A673 (cell line): Measurements from ENCODE around the gene CNFN. TPM values are rescaled to one million over a fixed set of nuclear protein-coding genes. Genes with fewer than 3 reads are reported as not detected.
A peak's percentile ranks its signal among the peaks of the same experiment; 100 is the strongest.

ENCODE experiments used
- BruUV-seq: library from RNA; stranded (reverse); fragments of 400-500 nt; replicated peaks from 2 replicates; lab custom pipeline; 2021; lab: Mats Ljungman, UMichigan
- CTCF ChIA-PET: fragments of 300-600 bp; sonication (Branson Sonifier 250); formaldehyde crosslinking; loops from one replicate; lab custom pipeline; 2022; ENCODE audit warnings: antibody characterized with exemption; lab: Charles Lee
- POLR2A ChIA-PET: fragments of 300-600 bp; sonication (Branson Sonifier 250); formaldehyde crosslinking; loops from one replicate; lab custom pipeline; 2022; ENCODE audit warnings: antibody characterized with exemption; ENCODE audit not compliant: low non-redundant PET; lab: Charles Lee
- DNase-seq: peaks from one replicate; pipeline ENCODE4 v3.0.0-alpha.2; 2015; ENCODE audit warnings: low spot score
- H3K27ac ChIP-seq: fragments of 200-600 bp; sonication (generic); 2 replicates; pipeline ENCODE4 v1.5.1; 2016; ENCODE audit warnings: mixed run types, low read depth, mild to moderate bottlenecking, mixed read lengths, antibody characterized with exemption, low read length; ENCODE audit not compliant: poor library complexity, severe bottlenecking
- H3K27me3 ChIP-seq: fragments of 200-600 bp; sonication (generic); replicated peaks from 2 replicates; pipeline ENCODE4 v1.6.1; 2017; ENCODE audit warnings: mixed run types, low read depth, mild to moderate bottlenecking, mixed read lengths, antibody characterized with exemption, low read length; ENCODE audit not compliant: insufficient read depth, poor library complexity
- H3K36me3 ChIP-seq: fragments of 200-600 bp; sonication (generic); 2 replicates; pipeline ENCODE4 v1.6.1; 2016; ENCODE audit warnings: mixed run types, mild to moderate bottlenecking, mixed read lengths, antibody characterized with exemption, low read length; ENCODE audit not compliant: insufficient read depth, poor library complexity, severe bottlenecking
- H3K4me1 ChIP-seq: fragments of 200-600 bp; sonication (generic); 2 replicates; pipeline ENCODE4 v1.6.1; 2017; ENCODE audit warnings: mixed run types, mild to moderate bottlenecking, mixed read lengths, antibody characterized with exemption, low read length; ENCODE audit not compliant: insufficient read depth, poor library complexity, severe bottlenecking
- H3K4me3 ChIP-seq: fragments of 200-600 bp; sonication (generic); 2 replicates; pipeline ENCODE4 v1.5.1; 2016; ENCODE audit warnings: low read depth, mixed run types, mild to moderate bottlenecking, mixed read lengths, low read length; ENCODE audit not compliant: poor library complexity, severe bottlenecking
- H3K9me3 ChIP-seq: fragments of 200-600 bp; sonication (generic); 2 replicates; pipeline ENCODE4 v1.6.1; 2016; ENCODE audit warnings: mixed run types, low read depth, mild to moderate bottlenecking, mixed read lengths, antibody characterized with exemption, low read length; ENCODE audit not compliant: poor library complexity, severe bottlenecking
- EZH2 ChIP-seq: fragments of 200-600 bp; sonication (generic); IDR thresholded peaks from 2 replicates; pipeline ENCODE4 v1.6.1; 2017; ENCODE audit warnings: borderline replicate concordance, low read depth, mild to moderate bottlenecking, mixed read lengths, antibody characterized with exemption, low read length; ENCODE audit not compliant: poor library complexity, severe bottlenecking
- intact Hi-C: fragments of 100-400 bp; cut with micrococcal nuclease; formaldehyde crosslinking; loops from one replicate; pipeline ENCODE4 v1.10.0; 2022; ENCODE audit not compliant: unreplicated experiment
- total RNA-seq: library from RNA; stranded (reverse); gene quantifications from 2 replicates; pipeline ENCODE4 v1.2.3, GENCODE V29; 2021
- TF ChIP-seq, protein P1 (sequence below): fragments of 300-800, 200-600 bp; sonication (generic); conservative IDR thresholded peaks from 2 replicates; pipeline ENCODE4 v1.5.1; 2017; ENCODE audit warnings: low read depth, mild to moderate bottlenecking, antibody characterized with exemption, low read length, moderate library complexity, mixed read lengths

The CNFN gene
- total RNA-seq, 1 experiment from 2014 or later, result not detected

DNA sequence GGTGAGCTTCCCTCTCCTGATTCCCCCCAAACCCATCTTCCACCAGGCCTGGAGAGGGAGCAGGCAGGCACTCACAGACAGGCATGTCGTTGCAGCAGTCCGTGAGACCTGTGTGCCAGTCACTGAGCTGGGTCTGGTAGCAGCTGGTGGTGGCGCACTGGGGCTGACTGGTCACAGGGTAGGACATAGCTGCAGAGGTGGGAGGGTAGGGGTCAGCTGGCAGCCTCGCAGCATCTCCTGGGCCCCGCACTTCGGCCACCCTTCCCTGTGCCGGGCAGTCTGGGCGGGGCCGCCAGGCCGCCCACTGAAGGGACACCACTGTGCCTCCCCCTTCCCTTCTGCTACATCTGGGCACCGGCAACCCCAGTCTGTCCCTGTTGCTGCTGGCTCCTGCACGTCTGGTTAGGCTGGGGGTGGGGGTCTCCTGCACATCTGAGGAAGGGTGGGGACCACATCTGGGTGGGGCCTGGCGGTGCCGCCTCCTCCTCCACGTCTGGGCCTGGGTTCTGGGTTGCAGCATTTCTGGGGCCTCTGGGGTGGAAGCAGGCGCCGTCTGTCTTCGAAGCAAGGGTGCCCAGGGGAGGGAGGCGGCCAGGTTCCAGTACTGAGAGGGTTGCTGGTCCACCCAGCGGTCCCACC is 1.1 kb downstream of the CNFN start:
- intact Hi-C loops, result no loop called here
- Histone ChIP-seq H3K27ac (no peak overlapping the region), H3K27me3 (peaks cover 28% of the 10 kb centered on the region), H3K36me3 (no peaks in the 10 kb centered on the region), H3K4me3 (no peak overlapping the region), H3K4me1 (peaks cover 3% of the 10 kb centered on the region), H3K9me3 (no peaks in the 10 kb centered on the region)
- no peak for DNase-seq
- TF ChIP-seq EZH2, result no peak
- TF ChIP-seq, protein P1, sequence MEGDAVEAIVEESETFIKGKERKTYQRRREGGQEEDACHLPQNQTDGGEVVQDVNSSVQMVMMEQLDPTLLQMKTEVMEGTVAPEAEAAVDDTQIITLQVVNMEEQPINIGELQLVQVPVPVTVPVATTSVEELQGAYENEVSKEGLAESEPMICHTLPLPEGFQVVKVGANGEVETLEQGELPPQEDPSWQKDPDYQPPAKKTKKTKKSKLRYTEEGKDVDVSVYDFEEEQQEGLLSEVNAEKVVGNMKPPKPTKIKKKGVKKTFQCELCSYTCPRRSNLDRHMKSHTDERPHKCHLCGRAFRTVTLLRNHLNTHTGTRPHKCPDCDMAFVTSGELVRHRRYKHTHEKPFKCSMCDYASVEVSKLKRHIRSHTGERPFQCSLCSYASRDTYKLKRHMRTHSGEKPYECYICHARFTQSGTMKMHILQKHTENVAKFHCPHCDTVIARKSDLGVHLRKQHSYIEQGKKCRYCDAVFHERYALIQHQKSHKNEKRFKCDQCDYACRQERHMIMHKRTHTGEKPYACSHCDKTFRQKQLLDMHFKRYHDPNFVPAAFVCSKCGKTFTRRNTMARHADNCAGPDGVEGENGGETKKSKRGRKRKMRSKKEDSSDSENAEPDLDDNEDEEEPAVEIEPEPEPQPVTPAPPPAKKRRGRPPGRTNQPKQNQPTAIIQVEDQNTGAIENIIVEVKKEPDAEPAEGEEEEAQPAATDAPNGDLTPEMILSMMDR, result no peak
- POLR2A ChIA-PET, result no interaction called here
- BruUV-seq, result no TSS peak
- CTCF ChIA-PET, result no interaction called here

DNA sequence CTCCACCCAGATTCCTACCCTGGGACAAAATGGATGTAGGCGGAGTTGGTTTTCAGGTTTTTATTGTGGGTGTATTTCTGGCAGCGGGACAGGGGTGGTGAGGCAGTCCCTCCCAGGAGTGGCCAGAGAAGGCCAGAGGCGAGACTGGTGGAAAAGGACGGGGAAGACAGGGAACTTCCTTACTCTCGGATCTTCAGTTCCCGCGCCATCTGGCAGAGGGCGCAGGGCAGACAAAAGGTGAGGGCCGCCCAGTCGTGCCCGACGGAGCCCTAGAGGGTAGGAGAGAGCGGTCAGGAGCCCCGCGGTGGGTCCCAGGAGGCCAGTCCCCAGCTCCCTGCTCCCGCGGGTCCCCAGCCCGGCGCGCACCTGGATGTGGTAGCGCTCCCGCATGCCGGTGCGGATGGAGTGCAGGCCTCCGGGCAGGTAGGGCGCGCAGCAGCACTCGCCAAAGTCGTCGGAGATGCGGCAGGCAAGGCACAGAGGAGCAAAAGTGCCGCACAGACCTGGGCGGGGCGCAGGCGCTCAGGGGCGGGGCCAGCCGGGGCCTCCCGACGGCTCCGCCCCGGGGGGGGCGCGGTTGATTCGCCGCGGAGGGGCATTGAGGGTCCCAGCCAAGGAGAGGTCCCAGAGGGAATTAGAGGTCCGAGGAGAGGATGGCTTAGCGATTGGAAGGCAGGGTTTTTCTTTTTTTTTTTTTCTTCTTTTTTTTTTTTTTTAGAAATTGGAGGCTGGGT is 3.0 kb downstream of the CNFN start:
- POLR2A ChIA-PET, result no interaction called here
- CTCF ChIA-PET, result no interaction called here
- intact Hi-C loops, result no loop called here
- no peaks in the 10 kb centered on the region for H3K9me3 ChIP-seq
- H3K4me1 ChIP-seq, result peaks cover 3% of the 10 kb centered on the region
- H3K4me3 ChIP-seq, result peak overlapping the region; percentile 44
- no TSS peak for BruUV-seq
- H3K36me3 ChIP-seq, result no peaks in the 10 kb centered on the region
- H3K27ac ChIP-seq, result no peak overlapping the region
- peak; percentile 61 for DNase-seq
- TF ChIP-seq, protein P1, result peak; percentile 55
- no peak for TF ChIP-seq EZH2
- H3K27me3 ChIP-seq, result peaks cover 27% of the 10 kb centered on the region

DNA sequence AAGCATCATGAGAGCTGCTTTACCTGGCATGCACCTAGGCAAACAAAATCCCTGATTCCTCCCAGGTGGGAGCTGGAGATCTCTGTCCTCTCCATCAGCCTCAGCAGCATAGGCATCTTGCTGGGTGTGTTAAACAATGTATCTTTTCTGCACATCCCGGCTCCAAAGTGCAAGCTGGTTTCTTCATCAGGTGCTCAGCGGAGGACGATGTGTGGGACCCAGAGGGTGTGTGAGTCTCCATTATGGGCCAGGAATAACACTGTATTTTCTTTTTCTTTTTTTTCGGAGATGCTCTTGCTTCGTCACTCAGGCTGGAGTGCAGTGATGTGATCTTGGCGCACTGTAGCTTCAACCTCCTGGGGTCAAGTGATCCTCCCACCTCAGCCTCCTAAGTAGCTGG is 9.9 kb downstream of the CNFN start:
- no TSS peak for BruUV-seq
- POLR2A ChIA-PET, result no interaction called here
- no peak for DNase-seq
- Histone ChIP-seq H3K9me3 (no peaks in the 10 kb centered on the region), H3K4me1 (no peaks in the 10 kb centered on the region), H3K36me3 (no peaks in the 10 kb centered on the region), H3K4me3 (no peak overlapping the region), H3K27me3 (no peaks in the 10 kb centered on the region), H3K27ac (no peak overlapping the region)
- intact Hi-C loops, result no loop called here
- CTCF ChIA-PET, result no interaction called here
- TF ChIP-seq EZH2, result no peak
- TF ChIP-seq, protein P1, result no peak
